Smooth muscle cell (in vitro differentiated cells): ENCODE data around the gene THAP7. TPM values are rescaled to one million over a fixed set of nuclear protein-coding genes. Genes with fewer than 3 reads are reported as not detected.

ENCODE experiments used
- DNase-seq: peaks from one replicate; lab custom pipeline; 2025; ENCODE audit not compliant: unreplicated experiment; lab: John Stamatoyannopoulos, UW
- H2AFZ ChIP-seq: fragments of 200-600 bp; sonication (generic); 2 replicates; pipeline ENCODE4 v1.6.0; 2016; ENCODE audit warnings: antibody characterized with exemption, low read depth, mild to moderate bottlenecking
- H3F3A ChIP-seq: fragments of 200-600 bp; sonication (generic); 2 replicates; pipeline ENCODE4 v1.6.0; 2017; ENCODE audit warnings: antibody characterized with exemption, low read depth
- H3K27ac ChIP-seq: fragments of 200-600 bp; sonication (generic); 2 replicates; pipeline ENCODE4 v1.5.1; 2016; ENCODE audit warnings: low read depth, mild to moderate bottlenecking
- H3K27me3 ChIP-seq: fragments of 200-600 bp; sonication (generic); 2 replicates; pipeline ENCODE4 v1.6.1; 2016; ENCODE audit warnings: low read depth, mild to moderate bottlenecking
- H3K36me3 ChIP-seq: fragments of 200-600 bp; sonication (generic); 2 replicates; pipeline ENCODE4 v1.5.1; 2016; ENCODE audit warnings: low read depth
- H3K4me1 ChIP-seq: fragments of 200-600 bp; sonication (generic); 2 replicates; pipeline ENCODE4 v1.5.1; 2016; ENCODE audit warnings: low read depth
- H3K4me2 ChIP-seq: fragments of 200-600 bp; sonication (generic); 2 replicates; pipeline ENCODE4 v1.6.0; 2016; ENCODE audit warnings: mild to moderate bottlenecking
- H3K4me3 ChIP-seq: fragments of 200-600 bp; sonication (generic); 2 replicates; pipeline ENCODE4 v1.5.1; 2016; ENCODE audit warnings: mild to moderate bottlenecking
- H3K79me2 ChIP-seq: fragments of 200-600 bp; sonication (generic); 2 replicates; pipeline ENCODE4 v1.6.0; 2016; ENCODE audit warnings: low read depth, mild to moderate bottlenecking
- H3K9ac ChIP-seq: fragments of 200-600 bp; sonication (generic); 2 replicates; pipeline ENCODE4 v1.6.0; 2016; ENCODE audit warnings: low read depth
- H3K9me3 ChIP-seq: fragments of 200-600 bp; sonication (generic); replicated peaks from 2 replicates; pipeline ENCODE4 v1.5.1; 2016; ENCODE audit warnings: low read depth
- H4K20me1 ChIP-seq: fragments of 200-600 bp; sonication (generic); 2 replicates; pipeline ENCODE4 v1.6.0; 2016; ENCODE audit warnings: low read depth
- CTCF ChIP-seq: fragments of 200-600 bp; sonication (generic); IDR thresholded peaks from 2 replicates; pipeline ENCODE4 v1.5.1; 2017; ENCODE audit warnings: borderline replicate concordance, mild to moderate bottlenecking, antibody characterized with exemption; ENCODE audit not compliant: insufficient read depth, poor library complexity, severe bottlenecking
- WGBS: methylation state at CpG from one replicate; pipeline ENCODE4 v1.1.7; 2016; ENCODE audit warnings: low lambda C conversion rate; 5-methylcytosine and 5-hydroxymethylcytosine counted together
- polyA plus RNA-seq: library from polyadenylated mRNA; unstranded; fragments of >200 nt; fragmentation: Nextera tagmentation; extraction: Ambion mirVana; gene quantifications from 2 replicates; pipeline ENCODE4 v1.2.1, GENCODE V29; 2016
- total RNA-seq: library from RNA; depleted of rRNA; stranded (reverse); fragments of >200 nt; gene quantifications from 2 replicates; pipeline ENCODE4 v1.2.3, GENCODE V29; 2014

THAP7 gene
- total and polyA plus RNA-seq, 2 experiments from 2014 or later: 26.8 to 28.0 TPM

GRCh38 chr22:21031545-21032036 lies 29.7 kb upstream of the THAP7 start:
- Histone ChIP-seq H3K9ac (no peak overlapping the region), H3K36me3 (no peaks in the 10 kb centered on the region), H3K4me3 (peak overlapping the region; percentile 12), H3K27ac (no peak overlapping the region), H3K27me3 (peaks cover 17% of the 10 kb centered on the region), H3K9me3 (no peaks in the 10 kb centered on the region), H4K20me1 (no peaks in the 10 kb centered on the region), H3F3A (peaks cover 4% of the 10 kb centered on the region), H3K4me1 (peaks cover 3% of the 10 kb centered on the region), H3K79me2 (no peaks in the 10 kb centered on the region), H2AFZ (no peak overlapping the region), H3K4me2 (peak overlapping the region; percentile 81)
- DNase-seq: no peak
- TF ChIP-seq CTCF: no peak
- 89% methylated on average over 16 of the region's 18 CpGs for WGBS

- Histone ChIP-seq H3K27ac (no peak overlapping the region), H4K20me1 (no peaks in the 10 kb centered on the region), H3K4me3 (no peak overlapping the region), H3K27me3 (peaks cover 17% of the 10 kb centered on the region), H3K79me2 (no peaks in the 10 kb centered on the region), H2AFZ (no peak overlapping the region), H3K9me3 (no peaks in the 10 kb centered on the region), H3F3A (no peaks in the 10 kb centered on the region), H3K36me3 (no peaks in the 10 kb centered on the region), H3K4me2 (no peak overlapping the region), H3K4me1 (peaks cover 3% of the 10 kb centered on the region), H3K9ac (no peak overlapping the region)
- no peak for TF ChIP-seq CTCF
- 94% methylated on average over 40 of the region's 40 CpGs for WGBS
- DNase-seq: no peak
Measured at GRCh38 chr22:21030621-21031544, 29.0 kb upstream of the THAP7 start.

GRCh38 chr22:21030032-21030431 lies 28.1 kb upstream of the THAP7 start:
- no peak overlapping the region for H3K27ac ChIP-seq
- no peak for TF ChIP-seq CTCF
- H3K27me3 ChIP-seq: peaks cover 17% of the 10 kb centered on the region
- H3K4me3 ChIP-seq: no peak overlapping the region
- H3F3A ChIP-seq: no peaks in the 10 kb centered on the region
- H2AFZ ChIP-seq: no peak overlapping the region
- H3K4me1 ChIP-seq: peaks cover 3% of the 10 kb centered on the region
- H3K9me3 ChIP-seq: no peaks in the 10 kb centered on the region
- 94% methylated on average over 15 of the region's 15 CpGs for WGBS
- H3K9ac ChIP-seq: no peak overlapping the region
- DNase-seq: no peak
- no peaks in the 10 kb centered on the region for H4K20me1 ChIP-seq
- no peaks in the 10 kb centered on the region for H3K36me3 ChIP-seq
- H3K79me2 ChIP-seq: no peaks in the 10 kb centered on the region
- no peak overlapping the region for H3K4me2 ChIP-seq
